ENCODE data around the gene TSHZ2.

TSHZ2 gene

GRCh38 chr20:53489528-53489927, 517.4 kb downstream of the TSHZ2 start:
- no peak overlapping the region for H3K9ac ChIP-seq
- no peaks in the 10 kb centered on the region for H3K9me3 ChIP-seq (replicated peaks in 1 of 11)
- H3K36me3 ChIP-seq: no peaks in the 10 kb centered on the region
- TF ChIP-seq Cebpa-rat (IDR thresholded peaks at IDR 0.05): no peak
- H3K27ac ChIP-seq: no peak overlapping the region
- H3K27me3 ChIP-seq: no peaks in the 10 kb centered on the region
- H3K4me3 ChIP-seq: no peak overlapping the region
- no peaks in the 10 kb centered on the region for H4K20me1 ChIP-seq
- no peak overlapping the region for H3K4me2 ChIP-seq
- H3K4me1 ChIP-seq: no peaks in the 10 kb centered on the region

- no peaks in the 10 kb centered on the region for H3K27me3 ChIP-seq
- H3K9ac ChIP-seq: no peak overlapping the region
- no peak overlapping the region for H3K4me2 ChIP-seq
- no peak for TF ChIP-seq Cebpa-rat (IDR thresholded peaks at IDR 0.05)
- H3K4me1 ChIP-seq: peaks cover 0 to 6% (median 0%) of the 10 kb centered on the region in 10 experiments; a peak in 3 of 20 replicates
- no peaks in the 10 kb centered on the region for H4K20me1 ChIP-seq
- H3K9me3 ChIP-seq (replicated peaks in 1 of 11): no peaks in the 10 kb centered on the region
- H3K4me3 ChIP-seq: no peak overlapping the region
- H3K36me3 ChIP-seq: no peaks in the 10 kb centered on the region
- no peak overlapping the region for H3K27ac ChIP-seq
Observed at GRCh38 chr20:53490620-53491019, 518.5 kb downstream of the TSHZ2 start.

- no peak overlapping the region for H3K4me2 ChIP-seq
- no peak overlapping the region for H3K9ac ChIP-seq
- no peaks in the 10 kb centered on the region for H3K36me3 ChIP-seq
- no peak for TF ChIP-seq Cebpa-rat (IDR thresholded peaks at IDR 0.05)
- no peak overlapping the region for H3K4me3 ChIP-seq
- peaks cover 0 to 7% (median 0%) of the 10 kb centered on the region in 10 experiments; a peak in 3 of 20 replicates for H3K4me1 ChIP-seq
- H4K20me1 ChIP-seq: no peaks in the 10 kb centered on the region
- H3K9me3 ChIP-seq (replicated peaks in 1 of 11): no peaks in the 10 kb centered on the region
- no peak overlapping the region for H3K27ac ChIP-seq
- H3K27me3 ChIP-seq: no peaks in the 10 kb centered on the region
Observed at GRCh38 chr20:53491462-53491861, 519.3 kb downstream of the TSHZ2 start.

- Histone ChIP-seq H3K27ac (no peak overlapping the region), H3K9ac (no peak overlapping the region), H3K4me1 (peaks cover 0 to 7% (median 0%) of the 10 kb centered on the region in 10 experiments; a peak in 3 of 20 replicates), H3K36me3 (no peaks in the 10 kb centered on the region), H3K4me3 (no peak overlapping the region), H4K20me1 (no peaks in the 10 kb centered on the region), H3K4me2 (no peak overlapping the region), H3K9me3 (replicated peaks in 1 of 11) (no peaks in the 10 kb centered on the region; a peak in 1 of 22 replicates), H3K27me3 (no peaks in the 10 kb centered on the region)
- TF ChIP-seq Cebpa-rat (IDR thresholded peaks at IDR 0.05): peak in 1 of 11 experiments; percentile 70; a peak in 3 of 22 replicates
Observed at GRCh38 chr20:53492212-53492611, 520.1 kb downstream of the TSHZ2 start.

GRCh38 chr20:53493311-53493857, 521.2 kb downstream of the TSHZ2 start:
- peaks cover 0 to 7% (median 0%) of the 10 kb centered on the region in 10 experiments; a peak in 3 of 20 replicates for H3K4me1 ChIP-seq
- no peaks in the 10 kb centered on the region; a peak in 2 of 22 replicates for H3K9me3 ChIP-seq (replicated peaks in 1 of 11)
- no peaks in the 10 kb centered on the region for H3K27me3 ChIP-seq
- no peak for TF ChIP-seq Cebpa-rat (IDR thresholded peaks at IDR 0.05)
- no peak overlapping the region for H3K4me2 ChIP-seq
- H3K4me3 ChIP-seq: no peak overlapping the region
- no peaks in the 10 kb centered on the region for H4K20me1 ChIP-seq
- no peak overlapping the region for H3K9ac ChIP-seq
- H3K27ac ChIP-seq: no peak overlapping the region
- no peaks in the 10 kb centered on the region for H3K36me3 ChIP-seq

- H3K9ac ChIP-seq: no peak overlapping the region
- peaks cover 0 to 7% (median 0%) of the 10 kb centered on the region in 10 experiments; a peak in 3 of 20 replicates for H3K4me1 ChIP-seq
- H3K27me3 ChIP-seq: no peaks in the 10 kb centered on the region
- no peak overlapping the region for H3K4me2 ChIP-seq
- no peaks in the 10 kb centered on the region for H3K36me3 ChIP-seq
- H4K20me1 ChIP-seq: no peaks in the 10 kb centered on the region
- no peak overlapping the region for H3K4me3 ChIP-seq
- H3K9me3 ChIP-seq (replicated peaks in 1 of 11): no peaks in the 10 kb centered on the region; a peak in 2 of 22 replicates
- TF ChIP-seq Cebpa-rat (IDR thresholded peaks at IDR 0.05): no peak
- no peak overlapping the region for H3K27ac ChIP-seq
Observed at GRCh38 chr20:53494753-53495152, 522.6 kb downstream of the TSHZ2 start.

- no peak overlapping the region for H3K27ac ChIP-seq
Observed at GRCh38 chr20:53495398-53496092, 523.4 kb downstream of the TSHZ2 start.

GRCh38 chr20:53497246-53497645, 525.1 kb downstream of the TSHZ2 start:
- peaks cover 0 to 7% (median 0%) of the 10 kb centered on the region in 10 experiments; a peak in 3 of 20 replicates for H3K4me1 ChIP-seq
- H3K27ac ChIP-seq: no peak overlapping the region
- H3K4me2 ChIP-seq: no peak overlapping the region
- no peak overlapping the region for H3K9ac ChIP-seq
- H3K9me3 ChIP-seq (replicated peaks in 1 of 11): peaks cover 0 to 7% (median 0%) of the 10 kb centered on the region in 11 experiments; a peak in 3 of 22 replicates
- H3K27me3 ChIP-seq: no peaks in the 10 kb centered on the region
- no peak for TF ChIP-seq Cebpa-rat (IDR thresholded peaks at IDR 0.05)
- H3K4me3 ChIP-seq: no peak overlapping the region
- no peaks in the 10 kb centered on the region for H3K36me3 ChIP-seq
- no peaks in the 10 kb centered on the region for H4K20me1 ChIP-seq

More at GRCh38 chr20:53495398-53496092, 523.4 kb downstream of the TSHZ2 start:
- H3K4me1 ChIP-seq: peaks cover 0 to 7% (median 0%) of the 10 kb centered on the region in 10 experiments; a peak in 3 of 20 replicates
- no peaks in the 10 kb centered on the region for H3K27me3 ChIP-seq
- no peak for TF ChIP-seq Cebpa-rat (IDR thresholded peaks at IDR 0.05)
- H3K36me3 ChIP-seq: no peaks in the 10 kb centered on the region
- H3K4me2 ChIP-seq: no peak overlapping the region
- no peaks in the 10 kb centered on the region; a peak in 2 of 22 replicates for H3K9me3 ChIP-seq (replicated peaks in 1 of 11)
- H4K20me1 ChIP-seq: no peaks in the 10 kb centered on the region
- H3K4me3 ChIP-seq: no peak overlapping the region
- no peak overlapping the region for H3K9ac ChIP-seq

- Histone ChIP-seq H3K4me2 (no peak overlapping the region), H3K4me3 (no peak overlapping the region), H3K27me3 (no peaks in the 10 kb centered on the region), H3K27ac (no peak overlapping the region), H3K9ac (no peak overlapping the region), H3K4me1 (peaks cover 0 to 7% (median 0%) of the 10 kb centered on the region in 10 experiments; a peak in 3 of 20 replicates), H4K20me1 (no peaks in the 10 kb centered on the region), H3K9me3 (replicated peaks in 1 of 11) (peaks cover 0 to 12% (median 8%) of the 10 kb centered on the region in 11 experiments; a peak in 12 of 22 replicates), H3K36me3 (no peaks in the 10 kb centered on the region)
- no peak for TF ChIP-seq Cebpa-rat (IDR thresholded peaks at IDR 0.05)
Observed at GRCh38 chr20:53498341-53498740, 526.2 kb downstream of the TSHZ2 start.

Data from BLaER1 treated with 17β-estradiol and CSF1 and Interleukin-3, amounts not matched to agents 10 nM and 100 nM (cell line).